Mesothelial cell of epicardium (in vitro differentiated cells): ENCODE data around the gene TMEM123. TPM values are rescaled to one million over a fixed set of nuclear protein-coding genes. Genes with fewer than 3 reads are reported as not detected.

Source experiments
- DNase-seq, 2 experiments: peaks; one replicate each; pipeline ENCODE4 v3.0.0; 2021; ENCODE audit warnings: low spot score in 2 of 2; ENCODE audit not compliant: unreplicated experiment in 2 of 2
- H3K27ac Mint-ChIP-seq: 2 replicates; pipeline ENCODE4 v1.8.0; 2021; ENCODE audit warnings: mixed read lengths
- H3K27me3 Mint-ChIP-seq: 2 replicates; pipeline ENCODE4 v1.8.0; 2021; ENCODE audit warnings: low read depth, mixed read lengths
- H3K36me3 Mint-ChIP-seq: 2 replicates; pipeline ENCODE4 v1.8.0; 2021; ENCODE audit warnings: mixed read lengths
- H3K4me1 Mint-ChIP-seq: 2 replicates; pipeline ENCODE4 v1.8.0; 2021; ENCODE audit warnings: mixed read lengths
- H3K4me3 Mint-ChIP-seq: 2 replicates; pipeline ENCODE4 v1.8.0; 2021; ENCODE audit warnings: mild to moderate bottlenecking, moderate library complexity, mixed read lengths
- H3K9me3 Mint-ChIP-seq: 2 replicates; pipeline ENCODE4 v1.8.0; 2021; ENCODE audit warnings: mixed read lengths
- total RNA-seq: library from RNA; stranded (reverse); gene quantifications from 3 replicates; pipeline ENCODE4 v1.2.1, GENCODE V29; 2021
- TF ChIP-seq, protein P1 (sequence below): fragments of 200-600 bp; sonication (generic); IDR thresholded peaks from one replicate; pipeline ENCODE4 v1.5.0; 2021; ENCODE audit warnings: antibody characterized with exemption; ENCODE audit not compliant: unreplicated experiment

TMEM123 gene
- total RNA-seq, 1 donor from 2014 or later: 131 TPM

DNA sequence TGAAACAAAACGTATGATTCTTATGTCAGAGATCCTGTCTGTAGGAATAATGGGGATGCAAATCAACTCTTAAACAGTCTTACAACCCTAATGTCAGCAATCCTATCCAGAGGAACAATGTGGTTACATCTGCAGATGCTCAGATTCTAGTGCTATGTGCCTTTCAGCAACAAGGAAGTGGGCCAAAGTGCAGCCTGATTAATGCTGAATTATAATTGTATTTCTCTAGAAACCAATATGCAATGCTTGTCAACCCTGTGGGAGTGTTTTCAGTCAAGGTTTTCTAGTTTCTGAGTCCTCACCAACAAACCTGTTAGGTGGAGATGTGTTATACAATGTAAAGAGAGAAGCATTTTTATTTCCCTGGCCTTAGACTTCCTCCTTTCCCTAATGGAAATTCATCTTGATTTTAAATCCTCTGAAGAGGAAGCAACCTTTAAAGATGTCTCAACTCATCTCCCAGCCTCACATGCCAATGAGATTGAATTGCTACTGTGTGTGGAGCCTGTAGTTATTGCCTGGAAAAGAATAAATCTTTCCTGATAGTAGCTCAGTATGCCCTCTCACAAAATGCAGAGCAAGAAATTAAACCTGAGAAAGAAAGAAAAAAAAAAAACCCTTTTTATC lies 26.2 kb upstream of the TMEM123 start:
- DNase-seq: no peak
- Mint-ChIP-seq H3K9me3 (no peaks in the 10 kb centered on the region), H3K4me1 (peaks cover 38% of the 10 kb centered on the region), H3K27me3 (no peaks in the 10 kb centered on the region), H3K4me3 (no peak overlapping the region), H3K36me3 (no peaks in the 10 kb centered on the region), H3K27ac (peak overlapping the region; percentile 82)
- TF ChIP-seq, protein P1, sequence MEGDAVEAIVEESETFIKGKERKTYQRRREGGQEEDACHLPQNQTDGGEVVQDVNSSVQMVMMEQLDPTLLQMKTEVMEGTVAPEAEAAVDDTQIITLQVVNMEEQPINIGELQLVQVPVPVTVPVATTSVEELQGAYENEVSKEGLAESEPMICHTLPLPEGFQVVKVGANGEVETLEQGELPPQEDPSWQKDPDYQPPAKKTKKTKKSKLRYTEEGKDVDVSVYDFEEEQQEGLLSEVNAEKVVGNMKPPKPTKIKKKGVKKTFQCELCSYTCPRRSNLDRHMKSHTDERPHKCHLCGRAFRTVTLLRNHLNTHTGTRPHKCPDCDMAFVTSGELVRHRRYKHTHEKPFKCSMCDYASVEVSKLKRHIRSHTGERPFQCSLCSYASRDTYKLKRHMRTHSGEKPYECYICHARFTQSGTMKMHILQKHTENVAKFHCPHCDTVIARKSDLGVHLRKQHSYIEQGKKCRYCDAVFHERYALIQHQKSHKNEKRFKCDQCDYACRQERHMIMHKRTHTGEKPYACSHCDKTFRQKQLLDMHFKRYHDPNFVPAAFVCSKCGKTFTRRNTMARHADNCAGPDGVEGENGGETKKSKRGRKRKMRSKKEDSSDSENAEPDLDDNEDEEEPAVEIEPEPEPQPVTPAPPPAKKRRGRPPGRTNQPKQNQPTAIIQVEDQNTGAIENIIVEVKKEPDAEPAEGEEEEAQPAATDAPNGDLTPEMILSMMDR: no peak

DNA sequence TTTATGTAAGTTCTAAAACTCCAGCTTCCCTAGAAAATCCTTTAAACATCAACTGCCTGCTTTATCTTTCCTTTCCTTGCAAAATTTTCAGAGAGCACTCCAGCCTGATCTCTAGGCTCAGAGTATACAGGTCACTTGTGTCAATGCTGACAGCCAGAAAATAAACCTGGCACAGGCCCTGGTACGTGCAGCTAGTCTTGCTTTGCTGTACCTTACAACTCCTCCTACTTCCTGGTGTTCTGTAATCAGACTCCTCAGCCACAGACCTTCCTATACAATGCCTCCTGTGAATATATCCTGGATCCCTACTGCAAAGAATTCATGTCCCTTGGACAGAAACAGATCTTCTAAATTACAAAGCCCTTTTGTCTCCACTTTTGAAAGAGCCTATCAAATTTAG lies 24.2 kb upstream of the TMEM123 start:
- Mint-ChIP-seq H3K27ac (peak overlapping the region; percentile 86), H3K4me3 (no peak overlapping the region), H3K4me1 (peaks cover 38% of the 10 kb centered on the region), H3K9me3 (peaks cover 5% of the 10 kb centered on the region), H3K27me3 (no peaks in the 10 kb centered on the region), H3K36me3 (no peaks in the 10 kb centered on the region)
- no peak for DNase-seq
- TF ChIP-seq, protein P1: no peak

DNA sequence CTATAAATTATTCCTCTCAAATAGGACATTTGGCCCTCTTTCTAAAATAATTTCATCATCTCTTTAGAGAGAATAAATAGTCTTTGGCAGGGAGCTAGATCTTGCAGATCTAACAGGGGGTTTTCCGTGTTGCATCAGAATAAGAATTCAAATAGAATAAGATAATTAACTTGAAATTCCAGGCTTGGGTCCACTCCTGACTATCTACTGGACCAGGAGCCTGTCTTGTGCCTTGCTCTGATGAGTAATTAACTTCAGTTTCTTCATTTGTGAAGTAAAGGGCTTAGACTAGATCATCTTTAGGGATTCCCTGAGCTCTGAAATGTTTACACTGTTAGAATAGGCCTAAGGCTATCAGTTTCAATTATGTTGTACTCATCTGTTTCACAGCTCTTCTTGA lies 23.5 kb upstream of the TMEM123 start:
- Mint-ChIP-seq H3K4me3 (no peak overlapping the region), H3K4me1 (peaks cover 38% of the 10 kb centered on the region), H3K9me3 (peaks cover 5% of the 10 kb centered on the region), H3K36me3 (no peaks in the 10 kb centered on the region), H3K27ac (peak overlapping the region; percentile 86), H3K27me3 (no peaks in the 10 kb centered on the region)
- no peak for DNase-seq
- TF ChIP-seq, protein P1: no peak

DNA sequence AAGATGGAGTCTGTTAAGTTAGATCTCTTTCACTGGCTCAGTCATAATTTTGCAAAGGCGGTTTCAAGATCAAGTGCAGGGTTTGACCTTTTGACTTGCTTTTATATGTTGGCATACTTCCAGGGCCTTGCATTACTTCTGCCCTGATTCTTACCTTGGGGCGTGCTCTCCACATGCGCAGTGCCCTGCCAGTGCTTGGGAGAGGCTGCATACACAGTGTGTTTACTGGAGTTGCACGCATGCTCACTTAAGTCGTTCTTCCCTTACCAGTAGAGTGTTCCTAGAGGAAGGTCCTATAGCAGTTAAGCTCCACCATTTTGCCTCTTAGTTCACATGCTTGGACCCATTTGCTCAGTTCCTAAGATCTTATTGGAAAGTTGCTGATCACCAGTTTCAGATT lies 21.0 kb upstream of the TMEM123 start:
- Mint-ChIP-seq H3K27me3 (no peaks in the 10 kb centered on the region), H3K27ac (no peak overlapping the region), H3K36me3 (no peaks in the 10 kb centered on the region), H3K4me3 (no peak overlapping the region), H3K4me1 (peaks cover 38% of the 10 kb centered on the region), H3K9me3 (peaks cover 5% of the 10 kb centered on the region)
- DNase-seq: no peak
- TF ChIP-seq, protein P1: no peak

DNA sequence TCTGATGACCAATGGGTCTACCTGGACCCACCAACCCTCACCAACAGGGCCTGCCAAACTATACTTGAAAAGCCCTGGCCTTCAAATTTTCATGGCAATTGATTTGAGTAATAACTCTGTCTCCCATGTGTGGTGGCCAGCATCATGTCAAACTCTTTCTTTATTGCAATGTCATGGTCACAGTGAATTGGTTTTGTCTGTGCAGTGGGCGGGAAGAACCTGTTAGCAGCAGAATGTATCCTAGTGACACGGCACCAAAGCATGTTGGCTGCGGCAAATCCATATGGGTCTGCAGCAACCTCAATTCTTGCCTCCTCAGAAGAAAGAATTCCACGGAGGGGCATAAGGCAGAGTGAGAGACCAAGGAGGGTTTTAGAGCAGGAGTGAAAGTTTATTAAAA lies 19.6 kb upstream of the TMEM123 start:
- Mint-ChIP-seq H3K36me3 (no peaks in the 10 kb centered on the region), H3K9me3 (peaks cover 5% of the 10 kb centered on the region), H3K4me1 (peaks cover 34% of the 10 kb centered on the region), H3K27me3 (no peaks in the 10 kb centered on the region), H3K27ac (no peak overlapping the region), H3K4me3 (no peak overlapping the region)
- DNase-seq: no peak
- TF ChIP-seq, protein P1: no peak

DNA sequence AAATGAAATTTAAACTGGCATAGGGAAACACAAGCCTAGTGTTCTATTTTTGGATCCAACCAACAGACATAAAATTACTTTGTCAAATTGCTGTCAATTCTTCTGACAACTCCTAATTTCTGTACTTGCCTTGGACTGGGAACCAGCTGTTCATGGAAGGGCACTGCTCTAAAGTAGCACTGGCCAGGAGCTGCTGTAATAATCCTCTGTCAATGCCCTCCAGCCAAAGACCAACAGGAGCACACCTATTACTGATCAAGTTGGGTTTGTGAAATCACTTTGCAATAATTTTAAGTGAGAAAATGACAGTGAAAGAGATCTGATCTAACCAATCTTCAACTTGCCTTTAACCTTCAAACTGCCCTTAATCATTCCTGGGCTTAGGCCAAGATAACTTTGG lies 18.9 kb upstream of the TMEM123 start:
- H3K4me3 Mint-ChIP-seq: no peak overlapping the region
- peaks cover 28% of the 10 kb centered on the region for H3K4me1 Mint-ChIP-seq
- no peak overlapping the region for H3K27ac Mint-ChIP-seq
- TF ChIP-seq, protein P1: no peak
- H3K27me3 Mint-ChIP-seq: no peaks in the 10 kb centered on the region
- H3K9me3 Mint-ChIP-seq: peaks cover 5% of the 10 kb centered on the region
- no peak for DNase-seq
- no peaks in the 10 kb centered on the region for H3K36me3 Mint-ChIP-seq
